ENCODE measurements around the gene TRPM2. TPM values are rescaled to one million over a fixed set of nuclear protein-coding genes. Genes with fewer than 3 reads are reported as not detected.
A peak's percentile ranks its signal among the peaks of the same experiment; 100 is the strongest.

Gene TRPM2
- total and polyA plus RNA-seq, 2 of the 13 experiments (the other 11 are each of a cell fraction or from before 2014, with no cell fraction given) = 0.07 to 0.20 TPM

GRCh38 chr21:44482581-44483287, 129.3 kb downstream of the TRPM2 start (continued):
- TF ChIP-seq, protein P1, sequence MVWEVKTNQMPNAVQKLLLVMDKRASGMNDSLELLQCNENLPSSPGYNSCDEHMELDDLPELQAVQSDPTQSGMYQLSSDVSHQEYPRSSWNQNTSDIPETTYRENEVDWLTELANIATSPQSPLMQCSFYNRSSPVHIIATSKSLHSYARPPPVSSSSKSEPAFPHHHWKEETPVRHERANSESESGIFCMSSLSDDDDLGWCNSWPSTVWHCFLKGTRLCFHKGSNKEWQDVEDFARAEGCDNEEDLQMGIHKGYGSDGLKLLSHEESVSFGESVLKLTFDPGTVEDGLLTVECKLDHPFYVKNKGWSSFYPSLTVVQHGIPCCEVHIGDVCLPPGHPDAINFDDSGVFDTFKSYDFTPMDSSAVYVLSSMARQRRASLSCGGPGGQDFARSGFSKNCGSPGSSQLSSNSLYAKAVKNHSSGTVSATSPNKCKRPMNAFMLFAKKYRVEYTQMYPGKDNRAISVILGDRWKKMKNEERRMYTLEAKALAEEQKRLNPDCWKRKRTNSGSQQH (CRISPR knock-in tag; IDR thresholded peaks at IDR 0.05; ENCODE audit: low read depth) = no peak
- no peak for TF ChIP-seq HNF4A (CRISPR knock-in tag; IDR thresholded peaks at IDR 0.05)
- TF ChIP-seq SOX6 (IDR thresholded peaks at IDR 0.05) = no peak
- TF ChIP-seq SOX6 (CRISPR knock-in tag; IDR thresholded peaks at IDR 0.05) = peak; percentile 75
- peak; percentile 36; the same call in 1 of the 2 replicates for TF ChIP-seq ZSCAN9 (CRISPR knock-in tag; IDR thresholded peaks at IDR 0.05; ENCODE audit: borderline replicate concordance)
- TF ChIP-seq DR1 (CRISPR knock-in tag; IDR thresholded peaks at IDR 0.05) = peak; percentile 93; the same call in 1 of the 2 replicates
- peak; percentile 37; the same call in 1 of the 2 replicates for TF ChIP-seq ZNF691 (CRISPR knock-in tag; IDR thresholded peaks at IDR 0.05; ENCODE audit: borderline replicate concordance, low read depth)
- TF ChIP-seq ZEB1 (IDR thresholded peaks at IDR 0.05; ENCODE audit: insufficient replicate concordance, low read depth) = peak; percentile 31
- TF ChIP-seq, protein P2, sequence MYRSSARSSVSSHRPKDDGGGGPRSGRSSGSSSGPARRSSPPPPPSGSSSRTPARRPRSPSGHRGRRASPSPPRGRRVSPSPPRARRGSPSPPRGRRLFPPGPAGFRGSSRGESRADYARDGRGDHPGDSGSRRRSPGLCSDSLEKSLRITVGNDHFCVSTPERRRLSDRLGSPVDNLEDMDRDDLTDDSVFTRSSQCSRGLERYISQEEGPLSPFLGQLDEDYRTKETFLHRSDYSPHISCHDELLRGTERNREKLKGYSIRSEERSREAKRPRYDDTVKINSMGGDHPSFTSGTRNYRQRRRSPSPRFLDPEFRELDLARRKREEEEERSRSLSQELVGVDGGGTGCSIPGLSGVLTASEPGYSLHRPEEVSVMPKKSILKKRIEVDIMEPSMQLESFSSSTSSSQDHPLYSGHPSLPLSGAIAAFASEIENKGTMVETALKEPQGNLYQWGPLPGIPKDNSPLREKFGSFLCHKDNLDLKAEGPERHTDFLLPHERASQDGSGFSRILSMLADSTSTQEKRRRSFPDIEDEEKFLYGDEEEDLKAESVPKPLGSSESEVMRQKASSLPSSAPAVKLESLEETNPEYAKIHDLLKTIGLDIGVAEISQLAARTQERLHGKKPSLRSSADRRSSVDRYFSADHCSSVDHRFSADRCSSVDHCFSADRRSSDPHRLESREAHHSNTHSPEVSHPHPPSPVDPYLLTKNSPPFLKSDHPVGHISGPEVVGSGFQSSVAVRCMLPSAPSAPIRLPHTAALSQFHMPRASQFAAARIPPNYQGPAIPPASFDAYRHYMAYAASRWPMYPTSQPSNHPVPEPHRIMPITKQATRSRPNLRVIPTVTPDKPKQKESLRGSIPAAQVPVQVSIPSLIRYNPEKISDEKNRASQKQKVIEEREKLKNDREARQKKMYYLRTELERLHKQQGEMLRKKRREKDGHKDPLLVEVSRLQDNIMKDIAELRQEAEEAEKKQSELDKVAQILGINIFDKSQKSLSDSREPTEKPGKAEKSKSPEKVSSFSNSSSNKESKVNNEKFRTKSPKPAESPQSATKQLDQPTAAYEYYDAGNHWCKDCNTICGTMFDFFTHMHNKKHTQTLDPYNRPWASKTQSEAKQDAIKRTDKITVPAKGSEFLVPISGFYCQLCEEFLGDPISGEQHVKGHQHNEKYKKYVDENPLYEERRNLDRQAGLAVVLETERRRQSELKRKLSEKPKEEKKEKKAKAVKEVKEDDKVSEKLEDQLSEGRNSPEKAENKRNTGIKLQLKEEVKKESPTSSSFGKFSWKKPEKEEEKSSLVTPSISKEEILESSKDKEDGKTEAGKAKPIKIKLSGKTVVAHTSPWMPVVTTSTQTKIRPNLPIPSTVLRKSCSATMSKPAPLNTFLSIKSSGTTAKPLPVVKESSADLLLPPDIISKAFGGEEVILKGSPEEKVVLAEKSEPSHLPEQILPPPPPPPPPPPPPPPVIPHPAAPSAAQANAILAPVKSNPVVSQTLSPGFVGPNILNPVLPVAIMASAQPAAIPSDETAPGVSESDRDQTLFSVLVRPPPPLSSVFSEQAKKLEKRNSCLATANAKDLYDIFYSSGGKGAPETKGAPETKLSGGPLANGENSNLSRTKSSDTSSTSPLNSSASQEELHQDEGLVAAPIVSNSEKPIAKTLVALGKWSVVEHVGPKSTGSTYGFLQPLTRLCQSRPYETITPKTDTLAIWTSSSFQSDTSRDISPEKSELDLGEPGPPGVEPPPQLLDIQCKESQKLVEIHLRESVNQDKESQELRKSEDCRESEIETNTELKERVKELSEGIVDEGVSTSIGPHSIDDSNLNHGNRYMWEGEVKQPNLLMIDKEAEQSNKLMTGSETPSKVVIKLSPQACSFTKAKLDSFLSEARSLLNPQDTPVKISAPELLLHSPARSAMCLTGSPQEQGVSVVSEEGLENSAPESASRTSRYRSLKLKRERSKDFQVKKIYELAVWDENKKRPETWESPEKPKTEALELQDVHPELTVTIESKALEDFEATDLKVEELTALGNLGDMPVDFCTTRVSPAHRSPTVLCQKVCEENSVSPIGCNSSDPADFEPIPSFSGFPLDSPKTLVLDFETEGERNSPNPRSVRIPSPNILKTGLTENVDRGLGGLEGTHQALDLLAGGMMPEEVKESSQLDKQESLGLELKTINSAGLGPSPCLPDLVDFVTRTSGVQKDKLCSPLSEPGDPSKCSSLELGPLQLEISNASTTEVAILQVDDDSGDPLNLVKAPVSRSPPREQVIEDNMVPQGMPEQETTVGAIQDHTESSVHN (CRISPR knock-in tag; IDR thresholded peaks at IDR 0.05) = peak; percentile 71; the same call in 1 of the 2 replicates
- TF ChIP-seq ZBTB14 (CRISPR knock-in tag; IDR thresholded peaks at IDR 0.05) = no peak
- peak; percentile 63; the same call in 1 of the 2 replicates for TF ChIP-seq MED13 (CRISPR knock-in tag; IDR thresholded peaks at IDR 0.05)
- 0 out of 2 replicates have a peak, but pooled peaks have one; percentile 45 for TF ChIP-seq POLR2AphosphoS2 (IDR thresholded peaks at IDR 0.05; ENCODE audit: low read depth, low read length)
- peak; percentile 73 for TF ChIP-seq IKZF5 (CRISPR knock-in tag; IDR thresholded peaks at IDR 0.05)
- no peak for TF ChIP-seq MIER2 (CRISPR knock-in tag; IDR thresholded peaks at IDR 0.05)

Measured in HepG2 (cell line).